Measurements from ENCODE around the gene ZNF407.

ZNF407 gene

DNA sequence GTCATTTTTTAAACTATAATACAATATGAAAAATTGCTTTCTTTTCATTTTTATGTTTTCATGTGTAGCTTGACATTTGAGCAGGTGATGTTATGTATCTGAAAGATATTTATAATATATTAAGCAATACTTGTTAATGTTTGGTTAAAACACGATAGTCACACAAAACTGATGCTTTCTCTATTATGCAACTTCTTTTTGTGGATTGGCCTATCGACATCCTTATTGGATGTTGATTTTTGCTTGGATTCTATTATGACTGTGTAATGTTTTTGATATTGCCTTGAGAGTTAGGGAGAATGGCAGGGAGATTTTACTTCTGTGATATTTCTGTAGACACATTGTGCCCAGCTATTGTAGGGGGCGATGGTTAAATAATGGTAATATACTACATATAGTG, 128.0 kb downstream of the ZNF407 start:
- no peak overlapping the region for H3K4me3 ChIP-seq (ENCODE audit: low read depth, low read length)
- in situ Hi-C loops (cut with HindIII; ENCODE audit: low sequenced_read_pairs): no loop called here
- no peak for DNase-seq (ENCODE audit: low read depth)
- TF ChIP-seq, protein P1, sequence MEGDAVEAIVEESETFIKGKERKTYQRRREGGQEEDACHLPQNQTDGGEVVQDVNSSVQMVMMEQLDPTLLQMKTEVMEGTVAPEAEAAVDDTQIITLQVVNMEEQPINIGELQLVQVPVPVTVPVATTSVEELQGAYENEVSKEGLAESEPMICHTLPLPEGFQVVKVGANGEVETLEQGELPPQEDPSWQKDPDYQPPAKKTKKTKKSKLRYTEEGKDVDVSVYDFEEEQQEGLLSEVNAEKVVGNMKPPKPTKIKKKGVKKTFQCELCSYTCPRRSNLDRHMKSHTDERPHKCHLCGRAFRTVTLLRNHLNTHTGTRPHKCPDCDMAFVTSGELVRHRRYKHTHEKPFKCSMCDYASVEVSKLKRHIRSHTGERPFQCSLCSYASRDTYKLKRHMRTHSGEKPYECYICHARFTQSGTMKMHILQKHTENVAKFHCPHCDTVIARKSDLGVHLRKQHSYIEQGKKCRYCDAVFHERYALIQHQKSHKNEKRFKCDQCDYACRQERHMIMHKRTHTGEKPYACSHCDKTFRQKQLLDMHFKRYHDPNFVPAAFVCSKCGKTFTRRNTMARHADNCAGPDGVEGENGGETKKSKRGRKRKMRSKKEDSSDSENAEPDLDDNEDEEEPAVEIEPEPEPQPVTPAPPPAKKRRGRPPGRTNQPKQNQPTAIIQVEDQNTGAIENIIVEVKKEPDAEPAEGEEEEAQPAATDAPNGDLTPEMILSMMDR (IDR thresholded peaks at IDR 0.05; ENCODE audit: low read depth, low read length, missing control alignments): no peak

DNA sequence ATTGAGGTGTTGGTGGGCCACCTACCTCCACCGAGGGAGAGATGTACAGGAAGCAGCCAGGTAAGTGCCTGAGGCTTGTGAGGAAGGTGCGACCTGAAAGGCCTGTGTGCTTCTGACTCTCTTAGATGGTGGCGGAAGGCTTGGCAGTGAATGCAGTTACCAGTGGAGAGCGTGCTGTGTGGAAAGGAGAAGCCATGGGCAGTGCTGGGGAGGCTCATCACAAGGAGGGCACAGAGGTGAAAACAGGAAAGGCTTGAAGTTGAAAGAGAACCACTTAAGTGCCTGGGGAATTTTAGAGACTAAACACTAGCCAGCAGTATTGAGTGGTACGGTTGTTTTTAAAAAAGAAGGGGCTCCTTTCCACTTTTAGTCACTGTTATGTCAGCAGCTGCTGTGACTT, 130.9 kb downstream of the ZNF407 start:
- no peak overlapping the region for H3K4me3 ChIP-seq (ENCODE audit: low read depth, low read length)
- TF ChIP-seq, protein P1 (IDR thresholded peaks at IDR 0.05; ENCODE audit: low read depth, low read length, missing control alignments): no peak
- DNase-seq (ENCODE audit: low read depth): no peak
- in situ Hi-C loops (cut with HindIII; ENCODE audit: low sequenced_read_pairs): no loop called here

- no peak overlapping the region for H3K4me3 ChIP-seq (ENCODE audit: low read depth, low read length)
- in situ Hi-C loops (cut with HindIII; ENCODE audit: low sequenced_read_pairs): loop anchor here (5.0 kb wide), 1 partner anchor 56 kb away; no protein-coding TSS in a partner anchor
- TF ChIP-seq, protein P1 (IDR thresholded peaks at IDR 0.05; ENCODE audit: low read depth, low read length, missing control alignments): no peak
- DNase-seq (ENCODE audit: low read depth): peak; percentile 32
Measured at GRCh38 chr18:74731097-74731496, 133.4 kb downstream of the ZNF407 start.

DNA sequence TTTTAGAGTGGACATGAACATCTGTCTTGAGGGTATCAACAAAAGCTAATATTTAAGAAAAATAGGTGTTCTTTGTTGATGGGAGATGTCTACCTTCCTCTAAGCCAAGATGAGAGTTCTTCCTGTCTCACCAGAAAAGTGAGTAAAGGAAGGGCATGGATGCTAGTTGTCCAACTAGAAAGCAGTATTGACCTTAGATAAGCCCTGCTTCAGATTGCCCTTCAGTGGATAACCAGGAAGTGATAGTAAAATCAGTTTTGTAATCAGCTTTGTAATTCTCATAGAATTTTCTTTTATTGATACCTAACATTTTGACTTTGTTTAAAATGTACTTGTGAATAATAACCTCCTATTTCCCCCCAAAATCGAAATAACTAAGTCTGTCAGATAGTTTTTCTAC, 134.7 kb downstream of the ZNF407 start:
- no peak for DNase-seq (ENCODE audit: low read depth)
- no peak overlapping the region for H3K4me3 ChIP-seq (ENCODE audit: low read depth, low read length)
- in situ Hi-C loops (cut with HindIII; ENCODE audit: low sequenced_read_pairs): loop anchor here (5.0 kb wide), 1 partner anchor 55 kb away; no protein-coding TSS in a partner anchor
- TF ChIP-seq, protein P1 (IDR thresholded peaks at IDR 0.05; ENCODE audit: low read depth, low read length, missing control alignments): no peak

DNA sequence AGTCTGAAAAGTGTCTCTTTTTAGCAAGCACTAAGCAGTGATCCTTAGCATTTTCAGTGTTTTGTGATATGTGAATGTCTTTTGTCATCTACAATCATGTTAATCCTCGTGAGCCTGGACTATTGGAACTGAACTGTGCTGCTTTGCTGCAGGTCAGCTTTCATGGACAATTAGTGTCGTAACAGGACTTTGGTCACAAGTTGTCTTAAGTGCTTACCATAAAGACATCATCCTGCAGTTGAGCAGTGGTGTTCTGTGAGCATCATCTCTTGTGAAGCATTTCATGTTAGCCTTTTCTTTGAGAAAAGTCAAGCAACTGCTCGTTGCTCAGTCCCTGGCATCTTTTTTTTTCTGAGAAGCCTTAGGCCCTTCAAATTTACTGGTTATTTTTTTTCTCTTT, 135.9 kb downstream of the ZNF407 start:
- TF ChIP-seq, protein P1 (IDR thresholded peaks at IDR 0.05; ENCODE audit: low read depth, low read length, missing control alignments): no peak
- no peak for DNase-seq (ENCODE audit: low read depth)
- H3K4me3 ChIP-seq (ENCODE audit: low read depth, low read length): no peak overlapping the region
- in situ Hi-C loops (cut with HindIII; ENCODE audit: low sequenced_read_pairs): loop anchor here (5.0 kb wide), 1 partner anchor 54 kb away; no protein-coding TSS in a partner anchor

- in situ Hi-C loops (cut with HindIII; ENCODE audit: low sequenced_read_pairs): loop anchor here (5.0 kb wide), 1 partner anchor 53 kb away; no protein-coding TSS in a partner anchor
- H3K4me3 ChIP-seq (ENCODE audit: low read depth, low read length): no peak overlapping the region
- no peak for DNase-seq (ENCODE audit: low read depth)
- TF ChIP-seq, protein P1 (IDR thresholded peaks at IDR 0.05; ENCODE audit: low read depth, low read length, missing control alignments): no peak
Measured at GRCh38 chr18:74734013-74734444, 136.4 kb downstream of the ZNF407 start.
